Kidney tubule cell (primary cell): ENCODE results near the gene BIRC5.

Source experiments
- DNase-seq: peaks from one replicate; pipeline ENCODE4 v3.0.0-alpha.2; 2018; ENCODE audit warnings: low spot score

The BIRC5 gene

DNA sequence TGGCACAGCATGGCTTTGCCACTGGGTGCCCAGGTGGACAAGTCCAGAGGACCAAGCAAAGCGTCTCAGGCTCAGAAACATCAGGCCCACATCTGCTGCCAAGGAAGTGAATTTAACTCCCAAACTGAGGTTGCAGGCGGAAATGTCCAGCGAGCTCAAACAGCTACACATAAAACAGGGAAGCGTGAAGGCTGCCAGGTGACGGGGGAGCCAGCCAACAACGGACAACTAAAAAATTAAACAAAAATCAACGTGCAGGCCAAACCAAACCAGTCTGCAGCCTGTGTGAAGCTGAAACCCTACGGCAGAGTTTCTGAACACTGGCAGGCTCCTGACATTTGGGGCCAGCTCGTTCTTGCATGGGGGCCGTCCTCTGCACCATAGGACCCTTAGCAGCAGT, 29.7 kb upstream of the BIRC5 start:
- DNase-seq = peak; percentile 27

DNA sequence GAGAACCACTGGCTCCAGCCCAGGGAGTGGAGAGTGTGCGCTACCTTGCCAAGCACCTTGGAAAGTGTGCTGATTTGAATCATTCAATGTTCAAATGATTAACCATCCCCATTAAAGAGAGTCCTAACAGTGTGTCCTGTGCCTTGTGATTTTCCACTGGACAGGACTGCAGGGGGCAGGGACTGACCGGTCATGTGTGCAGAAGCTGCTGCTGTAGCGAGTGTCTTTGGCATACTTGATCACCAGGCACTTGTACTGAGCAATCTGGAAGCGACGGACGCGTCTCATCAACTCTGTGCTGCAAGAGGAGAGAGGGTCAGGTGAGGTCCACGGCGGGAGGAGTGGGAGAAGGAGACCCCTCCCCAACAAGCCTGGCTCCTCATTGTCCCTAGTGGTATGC, 29.2 kb upstream of the BIRC5 start:
- peak; percentile 90 for DNase-seq

DNA sequence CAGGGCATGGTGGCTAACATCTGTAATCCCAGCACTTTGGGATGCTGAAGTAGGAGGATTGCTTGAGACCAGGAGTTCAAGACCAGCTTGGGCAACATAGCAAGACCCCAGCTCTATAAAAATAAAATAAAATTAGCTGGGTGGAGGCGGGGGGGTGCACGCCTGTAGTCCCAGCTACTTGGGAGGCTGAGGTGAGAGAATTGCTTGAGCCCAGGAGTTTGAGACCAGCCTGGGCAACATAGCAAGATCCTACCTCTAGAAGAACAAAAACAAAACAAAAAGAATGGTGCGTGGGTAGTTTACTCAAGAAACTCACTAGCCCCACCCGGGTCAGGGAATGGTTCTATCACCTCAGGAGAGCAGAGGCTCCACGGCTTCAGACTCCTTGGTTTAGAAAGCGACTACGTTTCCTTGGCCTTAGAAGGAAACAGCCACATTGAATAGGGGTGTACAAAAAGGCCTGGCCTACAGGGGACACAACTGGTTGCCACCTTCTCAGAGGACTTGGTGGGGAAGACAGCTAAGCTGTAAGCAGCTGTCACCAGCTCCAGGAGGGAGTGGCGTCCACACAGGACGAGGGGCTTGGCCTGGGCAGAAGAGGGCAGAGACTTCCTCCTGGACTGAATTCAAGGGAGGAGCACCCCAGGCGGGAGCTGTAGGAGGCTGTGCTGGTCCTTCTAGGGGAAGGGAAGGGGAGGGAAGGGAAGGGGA, 27.9 kb upstream of the BIRC5 start:
- peak; percentile 76 for DNase-seq

DNA sequence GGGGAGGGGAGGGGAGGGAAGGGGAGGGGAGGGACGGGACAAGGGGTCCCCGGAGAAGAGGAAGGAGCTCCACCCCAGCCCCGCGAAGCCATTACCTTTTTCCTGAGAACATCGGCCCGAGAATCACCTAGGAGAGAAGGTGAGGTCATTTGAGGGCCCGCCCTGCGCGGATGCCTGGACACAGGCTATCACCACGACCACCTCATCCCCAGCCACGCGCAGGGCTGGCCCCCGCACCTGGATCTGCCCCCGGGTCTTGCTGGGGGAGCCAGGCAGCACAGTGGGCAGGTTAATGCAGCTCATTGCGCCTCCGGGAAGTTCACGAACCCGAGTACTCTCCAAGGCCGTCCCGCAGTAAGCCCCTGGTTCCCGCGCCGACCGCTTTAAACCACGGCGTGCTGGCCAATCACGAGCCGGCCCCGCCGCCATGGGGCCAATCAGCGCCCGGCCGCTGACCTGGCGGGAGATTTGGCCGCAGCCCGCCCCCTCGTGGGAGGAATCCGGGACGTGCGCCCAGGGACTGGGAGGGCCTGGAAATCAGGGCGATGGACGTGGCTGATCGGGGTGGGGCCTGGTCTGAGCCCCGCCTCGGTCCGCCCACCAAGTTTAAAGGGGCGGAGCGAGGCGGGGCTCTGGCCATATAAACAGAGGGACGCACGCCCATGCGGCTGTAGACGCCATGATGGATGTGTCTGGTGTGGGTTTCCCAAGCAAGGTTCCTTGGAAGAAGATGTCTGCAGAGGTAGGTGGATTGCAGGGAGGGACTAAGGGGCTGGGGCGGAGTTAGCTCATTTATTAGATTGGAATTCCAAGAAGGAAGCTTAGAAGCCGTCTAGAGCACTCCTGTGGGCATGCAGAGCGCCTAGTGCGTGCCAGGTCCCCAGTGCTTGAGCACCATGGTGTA, 27.1 kb upstream of the BIRC5 start, which contains the start of the genes AFMID and TK1:
TSS of gene AFMID (plus strand) at position 671 of the 904 bp plus-strand sequence. CDS start at position 680, 9 bp downstream.
TSS of gene TK1 (minus strand) at position 361 of the 904 bp plus-strand sequence. CDS start at position 303, 58 bp downstream.
- peak; percentile 99 for DNase-seq

DNA sequence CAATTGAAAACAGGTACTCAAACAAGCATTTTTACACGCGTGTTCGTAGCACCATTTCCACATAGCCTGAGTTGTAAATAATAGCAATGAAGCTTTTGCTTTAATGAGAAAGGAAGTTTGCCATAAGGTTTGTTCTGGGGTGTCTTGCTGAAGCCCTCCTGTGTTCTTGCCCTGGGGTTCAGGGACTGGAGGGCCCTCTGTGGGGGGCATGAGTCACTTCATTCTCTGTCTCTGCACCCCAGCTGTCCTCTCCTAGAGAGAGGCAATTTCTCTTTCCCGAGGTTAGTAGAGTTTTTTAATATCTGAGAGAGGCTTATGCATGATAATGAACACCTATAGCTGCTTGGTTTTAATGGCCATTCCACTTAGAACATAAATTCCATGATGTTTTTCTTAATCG, 17.3 kb upstream of the BIRC5 start:
- DNase-seq = no peak

DNA sequence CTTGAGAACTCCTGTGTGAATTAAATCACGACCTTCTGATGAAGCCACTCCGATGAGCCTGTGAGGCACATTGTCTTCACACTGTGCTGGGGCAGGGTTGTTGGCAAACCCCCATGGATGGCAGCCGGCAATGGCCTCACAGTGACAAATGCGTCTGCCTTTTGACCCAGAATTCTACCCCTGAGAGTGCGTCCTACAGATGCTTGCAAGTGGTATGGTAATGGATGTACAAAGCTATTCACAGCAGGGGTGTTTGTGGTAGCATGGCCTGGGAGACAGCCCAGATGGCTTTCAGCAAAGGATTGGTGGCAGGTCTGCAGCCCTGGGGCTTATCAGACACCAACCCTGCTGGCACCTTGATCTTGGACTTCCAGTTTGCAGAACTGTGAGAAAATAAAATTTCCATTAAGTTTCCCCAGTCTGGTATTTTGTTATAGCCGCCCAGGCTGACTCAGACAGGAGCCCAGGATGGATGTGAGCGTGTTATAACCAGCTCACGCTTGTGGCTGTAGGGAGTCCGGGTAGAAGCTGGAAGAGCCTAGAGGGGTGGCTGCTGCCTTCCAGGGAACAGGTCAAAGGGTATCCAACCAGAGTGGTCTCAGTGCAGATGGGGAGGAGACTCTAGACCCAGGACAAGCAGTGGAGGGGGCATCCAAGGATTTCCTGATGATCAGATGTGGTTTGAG, 16.8 kb upstream of the BIRC5 start:
- DNase-seq = no peak

DNA sequence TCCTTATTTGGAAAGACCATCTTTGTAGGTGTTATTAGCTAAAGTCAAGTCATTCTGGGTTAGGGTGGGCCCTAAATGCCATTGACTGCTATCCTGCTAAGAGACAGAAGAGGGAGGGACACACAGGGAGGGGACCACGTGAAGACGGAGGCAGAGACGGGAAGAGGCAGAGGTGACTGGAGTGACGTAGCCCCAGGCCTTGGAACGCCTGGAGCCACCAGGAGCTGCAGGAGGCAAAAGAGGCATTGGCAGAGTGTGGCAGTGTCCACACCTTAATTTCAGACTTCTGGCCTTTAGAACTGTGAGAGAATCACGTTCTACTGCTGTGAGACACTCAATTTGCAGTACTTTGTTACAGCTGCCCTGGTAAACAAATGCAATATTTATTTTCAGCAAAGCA, 13.6 kb upstream of the BIRC5 start:
- DNase-seq = no peak

DNA sequence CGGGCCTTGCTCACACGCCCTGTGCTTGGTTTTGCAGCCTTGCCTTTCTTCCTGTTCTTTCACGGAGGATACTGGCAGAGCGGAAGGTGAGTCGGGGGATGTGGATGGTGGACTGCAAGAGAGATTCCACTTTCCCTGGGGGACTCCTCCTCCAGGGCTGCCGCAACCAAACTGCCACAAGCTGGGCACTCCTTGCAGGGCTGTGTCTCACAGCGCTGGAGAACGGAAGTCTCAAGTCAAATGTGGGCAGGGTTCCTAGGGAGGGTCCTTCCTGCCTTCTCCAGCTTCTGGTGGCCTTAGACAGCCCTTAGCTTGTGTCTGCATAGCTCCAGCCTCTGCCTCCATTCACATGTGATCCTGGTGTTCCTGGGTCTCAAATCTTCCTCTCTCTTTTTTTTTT, 11.4 kb upstream of the BIRC5 start:
- DNase-seq = no peak

DNA sequence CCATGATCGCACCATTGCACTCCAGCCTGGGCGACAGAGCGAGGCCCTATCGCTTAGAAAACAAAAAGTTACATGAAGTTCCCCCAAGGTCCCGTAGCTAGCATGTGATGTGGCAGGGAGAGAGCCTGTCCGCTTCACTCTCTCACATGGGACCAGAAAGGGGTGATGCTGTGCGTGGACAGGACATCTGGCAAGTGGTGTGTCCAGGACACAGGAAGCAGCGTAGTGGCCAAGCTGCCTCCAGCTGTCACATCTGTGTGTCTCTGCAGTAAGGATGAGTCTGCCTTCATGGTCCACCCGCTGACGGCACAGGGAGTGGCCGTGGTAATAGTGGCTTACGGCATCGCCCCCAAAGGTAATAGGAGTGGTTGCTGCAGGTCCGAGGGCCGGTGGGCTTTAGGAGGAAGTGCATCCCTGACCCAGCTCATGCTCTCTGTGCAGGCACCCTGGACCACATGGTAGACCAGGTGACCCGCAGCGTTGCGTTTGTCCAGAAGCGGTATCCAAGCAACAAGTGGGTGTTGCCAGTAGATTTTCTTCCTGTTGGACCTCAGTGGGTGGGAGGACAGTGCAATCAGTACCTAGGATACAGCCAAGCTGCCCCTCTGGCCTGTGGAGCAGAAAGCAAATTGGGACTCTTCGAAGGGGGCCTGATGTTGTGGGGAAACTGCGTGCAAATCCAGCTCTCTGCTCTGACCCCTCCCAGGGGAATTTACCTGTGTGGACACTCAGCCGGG, 9.5 kb upstream of the BIRC5 start:
- DNase-seq = no peak

DNA sequence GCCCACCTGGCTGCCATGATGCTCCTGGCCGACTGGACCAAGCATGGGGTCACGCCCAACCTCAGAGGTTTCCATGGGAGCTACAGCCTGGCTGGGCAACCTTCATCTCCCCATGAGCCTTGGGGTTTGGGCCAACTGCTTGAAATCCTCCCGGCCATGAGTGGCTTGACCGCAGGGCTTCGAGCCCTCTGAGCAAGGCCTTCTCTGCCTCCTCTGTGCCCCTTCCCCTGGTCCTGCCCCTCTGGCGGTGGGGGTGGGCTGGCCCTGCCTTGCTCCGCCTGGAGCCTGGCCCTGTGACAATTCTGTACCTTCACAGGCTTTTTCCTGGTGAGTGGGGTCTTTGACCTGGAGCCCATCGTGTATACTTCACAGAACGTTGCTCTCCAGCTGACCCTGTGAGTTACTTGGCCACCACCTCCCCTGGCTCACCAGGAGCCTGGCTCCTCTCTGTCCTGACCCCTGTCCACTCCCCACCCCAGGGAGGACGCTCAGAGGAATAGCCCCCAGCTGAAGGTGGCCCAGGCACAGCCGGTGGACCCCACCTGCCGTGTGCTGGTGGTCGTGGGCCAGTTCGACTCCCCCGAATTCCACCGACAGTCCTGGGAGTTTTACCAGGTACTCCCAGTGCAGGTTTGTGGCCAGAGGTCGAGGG, 8.8 kb upstream of the BIRC5 start:
- DNase-seq = no peak

DNA sequence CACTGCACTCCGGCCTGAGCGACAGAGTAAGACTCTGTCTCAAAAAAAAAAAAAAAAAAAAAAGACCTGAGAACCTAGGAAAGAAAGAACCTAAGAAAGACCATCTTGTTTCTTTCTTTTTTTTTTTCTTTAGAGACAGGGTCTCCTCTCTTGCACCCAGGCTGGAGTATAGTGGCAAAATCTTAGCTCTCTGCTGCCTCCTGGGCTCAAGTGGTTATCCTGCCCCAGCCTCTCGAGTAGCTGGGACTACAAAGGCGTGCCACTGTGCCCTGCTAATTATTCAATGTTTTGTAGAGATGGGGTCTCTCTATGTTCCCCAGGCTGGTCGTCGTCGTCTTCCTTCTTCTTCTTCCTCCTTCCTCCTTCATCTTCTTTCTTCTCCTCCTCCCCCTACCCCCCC, 7.8 kb upstream of the BIRC5 start:
- no peak for DNase-seq

DNA sequence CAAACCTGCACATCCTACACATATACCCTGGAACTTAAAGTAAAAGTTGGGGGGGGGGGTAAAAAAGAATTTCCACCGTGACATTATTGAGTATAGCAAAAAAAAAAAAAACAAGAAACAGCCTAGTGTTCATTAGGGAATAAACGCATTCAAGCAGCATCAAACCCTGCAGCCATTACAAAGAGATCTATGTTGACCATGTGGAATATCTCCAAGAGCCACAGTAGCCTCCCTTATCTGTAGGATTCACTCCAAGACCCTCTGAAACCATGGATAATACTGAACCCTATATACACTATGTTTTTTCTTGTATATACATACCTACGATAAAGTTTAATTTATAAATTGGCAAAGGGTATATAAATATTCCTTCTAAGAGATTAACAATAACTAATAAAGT, 5.6 kb upstream of the BIRC5 start:
- no peak for DNase-seq

DNA sequence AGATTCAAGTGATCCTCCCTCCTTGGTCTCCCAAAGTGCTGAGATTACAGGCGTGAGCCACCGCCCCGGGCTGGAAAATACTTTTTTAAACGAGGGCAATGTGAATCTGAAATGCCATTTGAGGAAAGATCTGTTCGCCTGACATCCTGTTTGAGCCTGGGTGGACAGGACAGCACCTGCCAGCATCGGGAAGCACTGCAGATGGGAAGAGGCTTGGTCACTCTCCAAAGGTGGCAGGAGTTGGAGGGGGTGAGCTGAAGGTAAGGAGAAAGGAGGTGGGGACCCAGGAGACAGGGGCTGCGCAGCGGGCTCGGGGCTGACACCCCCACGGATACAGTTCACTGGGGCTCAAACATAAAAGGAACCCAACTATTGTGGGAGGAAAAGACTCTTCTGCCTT, 3.9 kb upstream of the BIRC5 start:
- no peak for DNase-seq

DNA sequence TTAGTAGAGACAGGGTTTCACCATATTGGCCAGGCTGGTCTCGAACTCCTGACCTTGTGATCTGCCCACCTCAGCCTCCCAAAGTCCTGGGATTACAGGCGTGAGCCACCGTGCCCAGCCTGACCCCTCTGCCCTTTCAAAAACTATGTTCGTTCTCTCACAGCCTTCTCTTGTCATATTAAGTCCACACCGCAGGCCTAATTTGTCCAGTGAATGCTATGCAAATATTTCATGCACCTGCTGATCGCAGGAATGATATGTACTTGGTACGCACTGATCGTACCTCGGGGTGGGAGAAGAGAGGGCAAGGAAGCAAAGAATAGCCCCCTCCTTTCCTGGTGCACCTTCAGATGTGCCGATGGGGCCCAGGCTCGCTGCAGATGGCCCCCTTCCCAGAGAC, 3.0 kb upstream of the BIRC5 start:
- DNase-seq = no peak

DNA sequence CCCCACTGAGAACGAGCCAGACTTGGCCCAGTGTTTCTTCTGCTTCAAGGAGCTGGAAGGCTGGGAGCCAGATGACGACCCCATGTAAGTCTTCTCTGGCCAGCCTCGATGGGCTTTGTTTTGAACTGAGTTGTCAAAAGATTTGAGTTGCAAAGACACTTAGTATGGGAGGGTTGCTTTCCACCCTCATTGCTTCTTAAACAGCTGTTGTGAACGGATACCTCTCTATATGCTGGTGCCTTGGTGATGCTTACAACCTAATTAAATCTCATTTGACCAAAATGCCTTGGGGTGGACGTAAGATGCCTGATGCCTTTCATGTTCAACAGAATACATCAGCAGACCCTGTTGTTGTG, 631 bp downstream of the BIRC5 start:
- DNase-seq = no peak

DNA sequence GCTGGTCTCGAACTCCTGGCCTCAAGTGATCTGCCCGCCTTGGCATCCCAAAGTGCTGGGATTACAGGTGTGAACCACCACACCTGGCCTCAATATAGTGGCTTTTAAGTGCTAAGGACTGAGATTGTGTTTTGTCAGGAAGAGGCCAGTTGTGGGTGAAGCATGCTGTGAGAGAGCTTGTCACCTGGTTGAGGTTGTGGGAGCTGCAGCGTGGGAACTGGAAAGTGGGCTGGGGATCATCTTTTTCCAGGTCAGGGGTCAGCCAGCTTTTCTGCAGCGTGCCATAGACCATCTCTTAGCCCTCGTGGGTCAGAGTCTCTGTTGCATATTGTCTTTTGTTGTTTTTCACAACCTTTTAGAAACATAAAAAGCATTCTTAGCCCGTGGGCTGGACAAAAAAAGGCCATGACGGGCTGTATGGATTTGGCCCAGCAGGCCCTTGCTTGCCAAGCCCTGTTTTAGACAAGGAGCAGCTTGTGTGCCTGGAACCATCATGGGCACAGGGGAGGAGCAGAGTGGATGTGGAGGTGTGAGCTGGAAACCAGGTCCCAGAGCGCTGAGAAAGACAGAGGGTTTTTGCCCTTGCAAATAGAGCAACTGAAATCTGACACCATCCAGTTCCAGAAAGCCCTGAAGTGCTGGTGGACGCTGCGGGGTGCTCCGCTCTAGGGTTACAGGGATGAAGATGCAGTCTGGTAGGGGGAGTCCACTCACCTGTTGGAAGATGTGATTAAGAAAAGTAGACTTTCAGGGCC, 5.5 kb downstream of the BIRC5 start:
- DNase-seq = no peak

DNA sequence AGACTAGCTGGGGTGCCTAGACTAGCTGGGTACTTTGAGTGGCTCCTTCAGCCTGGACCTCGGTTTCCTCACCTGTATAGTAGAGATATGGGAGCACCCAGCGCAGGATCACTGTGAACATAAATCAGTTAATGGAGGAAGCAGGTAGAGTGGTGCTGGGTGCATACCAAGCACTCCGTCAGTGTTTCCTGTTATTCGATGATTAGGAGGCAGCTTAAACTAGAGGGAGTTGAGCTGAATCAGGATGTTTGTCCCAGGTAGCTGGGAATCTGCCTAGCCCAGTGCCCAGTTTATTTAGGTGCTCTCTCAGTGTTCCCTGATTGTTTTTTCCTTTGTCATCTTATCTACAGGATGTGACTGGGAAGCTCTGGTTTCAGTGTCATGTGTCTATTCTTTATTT, 9.0 kb downstream of the BIRC5 start:
- DNase-seq = no peak

DNA sequence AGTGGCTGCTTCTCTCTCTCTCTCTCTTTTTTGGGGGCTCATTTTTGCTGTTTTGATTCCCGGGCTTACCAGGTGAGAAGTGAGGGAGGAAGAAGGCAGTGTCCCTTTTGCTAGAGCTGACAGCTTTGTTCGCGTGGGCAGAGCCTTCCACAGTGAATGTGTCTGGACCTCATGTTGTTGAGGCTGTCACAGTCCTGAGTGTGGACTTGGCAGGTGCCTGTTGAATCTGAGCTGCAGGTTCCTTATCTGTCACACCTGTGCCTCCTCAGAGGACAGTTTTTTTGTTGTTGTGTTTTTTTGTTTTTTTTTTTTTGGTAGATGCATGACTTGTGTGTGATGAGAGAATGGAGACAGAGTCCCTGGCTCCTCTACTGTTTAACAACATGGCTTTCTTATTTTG, 9.7 kb downstream of the BIRC5 start:
- DNase-seq = no peak

DNA sequence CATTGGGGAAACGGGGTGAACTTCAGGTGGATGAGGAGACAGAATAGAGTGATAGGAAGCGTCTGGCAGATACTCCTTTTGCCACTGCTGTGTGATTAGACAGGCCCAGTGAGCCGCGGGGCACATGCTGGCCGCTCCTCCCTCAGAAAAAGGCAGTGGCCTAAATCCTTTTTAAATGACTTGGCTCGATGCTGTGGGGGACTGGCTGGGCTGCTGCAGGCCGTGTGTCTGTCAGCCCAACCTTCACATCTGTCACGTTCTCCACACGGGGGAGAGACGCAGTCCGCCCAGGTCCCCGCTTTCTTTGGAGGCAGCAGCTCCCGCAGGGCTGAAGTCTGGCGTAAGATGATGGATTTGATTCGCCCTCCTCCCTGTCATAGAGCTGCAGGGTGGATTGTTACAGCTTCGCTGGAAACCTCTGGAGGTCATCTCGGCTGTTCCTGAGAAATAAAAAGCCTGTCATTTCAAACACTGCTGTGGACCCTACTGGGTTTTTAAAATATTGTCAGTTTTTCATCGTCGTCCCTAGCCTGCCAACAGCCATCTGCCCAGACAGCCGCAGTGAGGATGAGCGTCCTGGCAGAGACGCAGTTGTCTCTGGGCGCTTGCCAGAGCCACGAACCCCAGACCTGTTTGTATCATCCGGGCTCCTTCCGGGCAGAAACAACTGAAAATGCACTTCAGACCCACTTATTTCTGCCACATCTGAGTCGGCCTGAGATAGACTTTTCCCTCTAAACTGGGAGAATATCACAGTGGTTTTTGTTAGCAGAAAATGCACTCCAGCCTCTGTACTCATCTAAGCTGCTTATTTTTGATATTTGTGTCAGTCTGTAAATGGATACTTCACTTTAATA, 10.4 kb downstream of the BIRC5 start:
- no peak for DNase-seq
